ENCODE results near the gene TUBGCP4.

Gene TUBGCP4

GRCh38 chr15:43406189-43406588, 35.3 kb downstream of the TUBGCP4 start:
- ATAC-seq: no peak

GRCh38 chr15:43406808-43407207, 35.9 kb downstream of the TUBGCP4 start:
- no peak for ATAC-seq

GRCh38 chr15:43408789-43409188, 37.9 kb downstream of the TUBGCP4 start:
- no peak for ATAC-seq

GRCh38 chr15:43410572-43411214, 39.8 kb downstream of the TUBGCP4 start:
- no peak for ATAC-seq

GRCh38 chr15:43412096-43412495, 41.2 kb downstream of the TUBGCP4 start:
- no peak for ATAC-seq

GRCh38 chr15:43414196-43414595, 43.3 kb downstream of the TUBGCP4 start:
- no peak for ATAC-seq

- no peak for ATAC-seq
Observed at GRCh38 chr15:43420435-43420834, 49.5 kb downstream of the TUBGCP4 start.

- ATAC-seq: no peak
Observed at GRCh38 chr15:43420876-43421275, 50.0 kb downstream of the TUBGCP4 start.

- ATAC-seq: no peak
Observed at GRCh38 chr15:43423793-43424192, 52.9 kb downstream of the TUBGCP4 start.

- no peak for ATAC-seq
Observed at GRCh38 chr15:43429687-43430086, 58.8 kb downstream of the TUBGCP4 start.

- ATAC-seq: no peak
Observed at GRCh38 chr15:43433165-43433564, 62.3 kb downstream of the TUBGCP4 start.

GRCh38 chr15:43433661-43434303, 62.9 kb downstream of the TUBGCP4 start:
- no peak for ATAC-seq

GRCh38 chr15:43434446-43434845, 63.5 kb downstream of the TUBGCP4 start:
- ATAC-seq: no peak

GRCh38 chr15:43436395-43436794, 65.5 kb downstream of the TUBGCP4 start:
- no peak for ATAC-seq

GRCh38 chr15:43439268-43439667, 68.4 kb downstream of the TUBGCP4 start:
- ATAC-seq: no peak

- ATAC-seq: peak; percentile 96 to 97
Observed at GRCh38 chr15:43440721-43441281, 69.9 kb downstream of the TUBGCP4 start.

- ATAC-seq: peak; percentile 68 to 71
Observed at GRCh38 chr15:43441316-43441715, 70.4 kb downstream of the TUBGCP4 start.

GRCh38 chr15:43446344-43446743, 75.4 kb downstream of the TUBGCP4 start:
- ATAC-seq: no peak

- no peak for ATAC-seq
Observed at GRCh38 chr15:43449981-43450380, 79.1 kb downstream of the TUBGCP4 start.
